ENCODE results near the gene CLK2. TPM values are rescaled to one million over a fixed set of nuclear protein-coding genes. Genes with fewer than 3 reads are reported as not detected.

CLK2 gene
- total and polyA plus RNA-seq, 2 of the 13 experiments (the other 11 are each of a cell fraction or from before 2014, with no cell fraction given) = 20.1 to 73.5 TPM

DNA sequence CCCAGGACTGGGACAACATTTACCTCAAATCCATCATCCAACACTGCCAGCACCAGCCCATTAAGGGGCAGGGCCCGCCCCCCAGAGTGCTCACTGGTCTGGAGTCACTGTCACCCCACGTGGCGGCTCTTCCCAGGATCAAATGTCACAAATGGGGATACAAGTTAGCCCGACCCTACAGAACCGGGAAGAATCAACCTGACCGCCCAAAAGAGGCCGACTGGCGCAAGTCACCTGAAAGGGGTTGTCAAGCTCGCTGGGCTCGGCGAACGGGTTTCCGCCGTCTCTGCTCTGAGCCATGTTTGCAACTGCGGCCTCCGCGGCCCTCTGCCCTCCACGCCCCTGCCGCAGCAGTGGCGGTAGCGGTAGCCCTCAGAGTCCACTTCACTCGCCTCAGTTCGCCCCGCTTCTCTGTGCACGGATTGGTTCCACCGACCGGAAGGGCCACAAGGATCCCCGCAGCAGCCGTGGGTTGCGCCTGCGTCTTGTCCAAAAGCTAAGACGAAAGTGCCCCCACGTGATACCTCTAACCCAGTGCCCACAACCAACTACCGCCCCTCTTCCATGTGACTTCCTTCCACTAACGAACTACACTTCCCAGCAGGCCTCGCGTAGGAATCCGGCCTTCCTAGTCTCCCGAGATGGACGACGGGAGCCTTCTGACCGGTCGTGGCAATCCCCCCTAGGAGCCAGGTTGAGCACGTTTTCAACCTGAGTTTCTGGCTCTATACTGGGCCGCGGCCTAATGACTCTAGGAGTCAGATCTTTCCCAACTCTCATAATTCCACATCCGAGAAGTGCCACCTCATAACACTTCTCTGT lies 11.2 kb downstream of the CLK2 start, which contains the start of gene SCAMP3 (continued):
- TF ChIP-seq HOXA9 (CRISPR knock-in tag; IDR thresholded peaks at IDR 0.05; ENCODE audit: borderline replicate concordance) (no peak), NAIF1 (CRISPR knock-in tag; IDR thresholded peaks at IDR 0.05; ENCODE audit: borderline replicate concordance) (0 out of 2 replicates have a peak, but pooled peaks have one; percentile 59), KDM2A (CRISPR knock-in tag; IDR thresholded peaks at IDR 0.05; ENCODE audit: borderline replicate concordance, low read depth) (peak; percentile 100), ZMYM4 (CRISPR knock-in tag; IDR thresholded peaks at IDR 0.05) (peak; percentile 51; the same call in 1 of the 2 replicates), MNT (IDR thresholded peaks at IDR 0.05) (peak; percentile 91), THAP11 (CRISPR knock-in tag; IDR thresholded peaks at IDR 0.05) (peak; percentile 99), MEF2D (CRISPR knock-in tag; IDR thresholded peaks at IDR 0.05) (no peak), ZNF343 (CRISPR knock-in tag; IDR thresholded peaks at IDR 0.05) (peak; percentile 69; the same call in 1 of the 2 replicates), ZNF234 (CRISPR knock-in tag; conservative IDR thresholded peaks at IDR 0.05) (no peak), XBP1 (CRISPR knock-in tag; IDR thresholded peaks at IDR 0.05) (no peak), MEIS1 (CRISPR knock-in tag; IDR thresholded peaks at IDR 0.05; ENCODE audit: borderline replicate concordance) (no peak), ZNF607 (CRISPR knock-in tag; IDR thresholded peaks at IDR 0.05; ENCODE audit: borderline replicate concordance) (peak; percentile 83), NR1H2 (CRISPR knock-in tag; IDR thresholded peaks at IDR 0.05; ENCODE audit: borderline replicate concordance, low read depth) (no peak), MIER3 (CRISPR knock-in tag; IDR thresholded peaks at IDR 0.05; ENCODE audit: borderline replicate concordance) (peak; percentile 68; the same call in 1 of the 2 replicates), ZFP90 (CRISPR knock-in tag; IDR thresholded peaks at IDR 0.05; ENCODE audit: borderline replicate concordance) (no peak), THYN1 (CRISPR knock-in tag; IDR thresholded peaks at IDR 0.05; ENCODE audit: borderline replicate concordance, low read depth) (no peak), ZSCAN20 (CRISPR knock-in tag; IDR thresholded peaks at IDR 0.05; ENCODE audit: borderline replicate concordance) (no peak)
- TF ChIP-seq, protein P1, sequence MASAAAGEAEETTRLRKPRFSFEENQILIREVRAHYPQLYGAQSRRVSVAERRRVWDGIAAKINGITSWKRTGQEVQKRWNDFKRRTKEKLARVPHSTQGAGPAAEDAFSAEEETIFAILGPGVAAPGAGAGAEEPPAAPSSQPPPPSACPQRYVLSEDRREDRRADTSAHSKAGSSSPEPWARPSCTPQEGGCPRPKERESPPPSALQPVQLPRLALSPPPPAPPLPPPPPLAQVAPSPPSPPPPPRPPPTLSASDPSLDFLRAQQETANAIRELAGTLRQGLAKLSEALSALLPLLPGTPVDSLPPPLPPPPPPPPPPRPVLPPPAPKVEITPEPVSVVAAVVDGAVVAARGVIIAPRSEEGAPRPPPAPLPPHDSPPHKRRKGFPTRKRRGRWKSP (CRISPR knock-in tag; IDR thresholded peaks at IDR 0.05) = peak; percentile 92
- TF ChIP-seq, protein P2, sequence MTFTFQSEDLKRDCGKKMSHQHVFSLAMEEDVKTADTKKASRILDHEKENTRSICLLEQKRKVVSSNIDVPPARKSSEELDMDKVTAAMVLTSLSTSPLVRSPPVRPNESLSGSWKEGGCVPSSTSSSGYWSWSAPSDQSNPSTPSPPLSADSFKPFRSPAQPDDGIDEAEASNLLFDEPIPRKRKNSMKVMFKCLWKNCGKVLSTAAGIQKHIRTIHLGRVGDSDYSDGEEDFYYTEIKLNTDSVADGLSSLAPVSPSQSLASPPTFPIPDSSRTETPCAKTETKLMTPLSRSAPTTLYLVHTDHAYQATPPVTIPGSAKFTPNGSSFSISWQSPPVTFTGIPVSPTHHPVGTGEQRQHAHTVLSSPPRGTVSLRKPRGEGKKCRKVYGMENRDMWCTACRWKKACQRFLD (CRISPR knock-in tag; IDR thresholded peaks at IDR 0.05; ENCODE audit: borderline replicate concordance) = 0 out of 2 replicates have a peak, but pooled peaks have one; percentile 65
- TF ChIP-seq, protein P3, sequence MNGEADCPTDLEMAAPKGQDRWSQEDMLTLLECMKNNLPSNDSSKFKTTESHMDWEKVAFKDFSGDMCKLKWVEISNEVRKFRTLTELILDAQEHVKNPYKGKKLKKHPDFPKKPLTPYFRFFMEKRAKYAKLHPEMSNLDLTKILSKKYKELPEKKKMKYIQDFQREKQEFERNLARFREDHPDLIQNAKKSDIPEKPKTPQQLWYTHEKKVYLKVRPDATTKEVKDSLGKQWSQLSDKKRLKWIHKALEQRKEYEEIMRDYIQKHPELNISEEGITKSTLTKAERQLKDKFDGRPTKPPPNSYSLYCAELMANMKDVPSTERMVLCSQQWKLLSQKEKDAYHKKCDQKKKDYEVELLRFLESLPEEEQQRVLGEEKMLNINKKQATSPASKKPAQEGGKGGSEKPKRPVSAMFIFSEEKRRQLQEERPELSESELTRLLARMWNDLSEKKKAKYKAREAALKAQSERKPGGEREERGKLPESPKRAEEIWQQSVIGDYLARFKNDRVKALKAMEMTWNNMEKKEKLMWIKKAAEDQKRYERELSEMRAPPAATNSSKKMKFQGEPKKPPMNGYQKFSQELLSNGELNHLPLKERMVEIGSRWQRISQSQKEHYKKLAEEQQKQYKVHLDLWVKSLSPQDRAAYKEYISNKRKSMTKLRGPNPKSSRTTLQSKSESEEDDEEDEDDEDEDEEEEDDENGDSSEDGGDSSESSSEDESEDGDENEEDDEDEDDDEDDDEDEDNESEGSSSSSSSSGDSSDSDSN (CRISPR knock-in tag; IDR thresholded peaks at IDR 0.05) = peak; percentile 79
- TF ChIP-seq, protein P4, sequence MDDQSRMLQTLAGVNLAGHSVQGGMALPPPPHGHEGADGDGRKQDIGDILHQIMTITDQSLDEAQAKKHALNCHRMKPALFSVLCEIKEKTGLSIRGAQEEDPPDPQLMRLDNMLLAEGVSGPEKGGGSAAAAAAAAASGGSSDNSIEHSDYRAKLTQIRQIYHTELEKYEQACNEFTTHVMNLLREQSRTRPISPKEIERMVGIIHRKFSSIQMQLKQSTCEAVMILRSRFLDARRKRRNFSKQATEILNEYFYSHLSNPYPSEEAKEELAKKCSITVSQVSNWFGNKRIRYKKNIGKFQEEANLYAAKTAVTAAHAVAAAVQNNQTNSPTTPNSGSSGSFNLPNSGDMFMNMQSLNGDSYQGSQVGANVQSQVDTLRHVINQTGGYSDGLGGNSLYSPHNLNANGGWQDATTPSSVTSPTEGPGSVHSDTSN (CRISPR knock-in tag; IDR thresholded peaks at IDR 0.05; ENCODE audit: borderline replicate concordance) = no peak

Data from HepG2 (cell line).